Liver (tissue), 9 donors: ENCODE measurements around the gene PCTP. TPM values are rescaled to one million over a fixed set of nuclear protein-coding genes. Genes with fewer than 3 reads are reported as not detected.
A peak's percentile ranks its signal among the peaks of the same experiment; 100 is the strongest.

Experiments used
- DNase-seq: peaks from one replicate; pipeline ENCODE4 v3.0.0-alpha.2; 2017; ENCODE audit warnings: low spot score
- H3K27ac ChIP-seq, 2 donors: one replicate each; pipeline ENCODE4 v1.7.0; 2013; ENCODE audit warnings: inconsistent platforms in 2 of 2, low read length in 2 of 2, control low read depth in 1 of 2, low read depth in 1 of 2, mild to moderate bottlenecking in 1 of 2
- H3K27me3 ChIP-seq, 4 donors: one replicate each; pipeline versions ENCODE4 v1.6.1 to v1.7.0; 2013; ENCODE audit warnings: low read length in 3 of 4, inconsistent platforms in 1 of 4, mild to moderate bottlenecking in 1 of 4, moderate library complexity in 1 of 4; ENCODE audit not compliant: control insufficient read depth in 4 of 4, insufficient read depth in 4 of 4
- H3K36me3 ChIP-seq, 4 donors: one replicate each; pipeline versions ENCODE4 v1.6.1 to v1.7.0; 2013; ENCODE audit warnings: low read length in 3 of 4, mild to moderate bottlenecking in 3 of 4, low read depth in 1 of 4, moderate library complexity in 1 of 4; ENCODE audit not compliant: control insufficient read depth in 4 of 4, insufficient read depth in 3 of 4
- H3K4me1 ChIP-seq, 4 donors: one replicate each; pipeline versions ENCODE4 v1.6.1 to v1.7.0; 2013; ENCODE audit warnings: low read length in 3 of 4, mild to moderate bottlenecking in 3 of 4, moderate library complexity in 1 of 4; ENCODE audit not compliant: control insufficient read depth in 4 of 4, insufficient read depth in 4 of 4
- H3K4me3 ChIP-seq, 3 donors: one replicate each; pipeline versions ENCODE4 v1.6.1 to v1.7.0; 2013; ENCODE audit warnings: low read length in 3 of 3, control low read depth in 1 of 3, low read depth in 1 of 3, mild to moderate bottlenecking in 1 of 3
- H3K9ac ChIP-seq, 2 donors: one replicate each; pipeline ENCODE4 v1.7.0; 2013; ENCODE audit warnings: low read length in 2 of 2, mild to moderate bottlenecking in 2 of 2, moderate library complexity in 2 of 2, control low read depth in 1 of 2, low read depth in 1 of 2
- H3K9me3 ChIP-seq, 4 donors: one replicate each; pipeline versions ENCODE4 v1.6.1 to v1.7.0; 2013; ENCODE audit warnings: low read length in 3 of 4; ENCODE audit not compliant: control insufficient read depth in 4 of 4
- CTCF ChIP-seq: fragments of 150-350 bp; IDR thresholded peaks from 2 replicates; pipeline ENCODE4 v1.5.1; 2017; ENCODE audit warnings: improper control_type of control experiment, low read depth, low read length; ENCODE audit not compliant: missing input control
- EGR1 ChIP-seq, 2 donors: IDR thresholded peaks; 2 replicates each; pipeline ENCODE4 v1.6.1; 2016 to 2018; ENCODE audit warnings: antibody characterized with exemption in 2 of 2, low read depth in 2 of 2
- FOXA1 ChIP-seq: IDR thresholded peaks from 2 replicates; pipeline ENCODE4 v1.6.1; 2016; ENCODE audit warnings: antibody characterized with exemption
- FOXA2 ChIP-seq: IDR thresholded peaks from 2 replicates; pipeline ENCODE4 v1.6.1; 2016; ENCODE audit warnings: antibody characterized with exemption
- GABPA ChIP-seq, 2 donors: IDR thresholded peaks in 1 of 2; conservative IDR thresholded peaks in 1 of 2; 2 replicates each; pipeline ENCODE4 v1.6.1; 2016; ENCODE audit warnings: antibody characterized with exemption in 2 of 2, mild to moderate bottlenecking in 1 of 2, moderate library complexity in 1 of 2
- HNF4A ChIP-seq, 2 donors: conservative IDR thresholded peaks; 2 replicates each; pipeline ENCODE4 v1.6.1; 2016; ENCODE audit warnings: antibody characterized with exemption in 2 of 2, mild to moderate bottlenecking in 2 of 2
- HNF4G ChIP-seq: IDR thresholded peaks from 2 replicates; pipeline ENCODE4 v1.6.1; 2016; ENCODE audit warnings: antibody characterized with exemption
- JUND ChIP-seq, 2 donors: IDR thresholded peaks; 2 replicates each; pipeline ENCODE4 v1.6.1; 2016; ENCODE audit warnings: antibody characterized with exemption in 2 of 2
- MAX ChIP-seq: IDR thresholded peaks from 2 replicates; pipeline ENCODE4 v1.6.1; 2016; ENCODE audit warnings: antibody characterized with exemption
- NR2F2 ChIP-seq: IDR thresholded peaks from 2 replicates; pipeline ENCODE4 v1.6.1; 2016; ENCODE audit warnings: antibody characterized with exemption
- RAD21 ChIP-seq, 2 donors: IDR thresholded peaks; 2 replicates each; pipeline ENCODE4 v1.6.1; 2016; ENCODE audit warnings: antibody characterized with exemption in 2 of 2, mild to moderate bottlenecking in 2 of 2
- RXRA ChIP-seq, 2 donors: IDR thresholded peaks; 2 replicates each; pipeline ENCODE4 v1.6.1; 2017 to 2018; ENCODE audit warnings: antibody characterized with exemption in 2 of 2, mild to moderate bottlenecking in 1 of 2
- SP1 ChIP-seq: IDR thresholded peaks from 2 replicates; pipeline ENCODE4 v1.6.1; 2018; ENCODE audit warnings: antibody characterized with exemption, mild to moderate bottlenecking
- TAF1 ChIP-seq: conservative IDR thresholded peaks from 2 replicates; pipeline ENCODE4 v1.6.1; 2016; ENCODE audit warnings: antibody characterized with exemption, mild to moderate bottlenecking
- YY1 ChIP-seq: IDR thresholded peaks from 2 replicates; pipeline ENCODE4 v1.6.1; 2016; ENCODE audit warnings: antibody characterized with exemption, mild to moderate bottlenecking
- ZBTB33 ChIP-seq: IDR thresholded peaks from 2 replicates; pipeline ENCODE4 v1.6.1; 2016; ENCODE audit warnings: antibody characterized with exemption
- WGBS: extraction: QIAGEN DNeasy Blood & Tissue Kit; methylation state at CpG from one replicate; pipeline ENCODE4 v1.1.7; 2013; 5-methylcytosine and 5-hydroxymethylcytosine counted together
- polyA plus RNA-seq, 2 donors: library from polyadenylated mRNA; stranded (reverse) in 1 of 2; unstranded in 1 of 2; fragments of 200-250 nt in 1 of 2; fragments of >200 nt in 1 of 2; fragmentation: Nextera tagmentation in 1 of 2; extraction: Ambion mirVana in 1 of 2; gene quantifications; one replicate each; pipeline versions ENCODE4 v1.2.1 to v1.2.3, GENCODE V29; 2013 to 2015
- total RNA-seq, 2 donors: library from RNA; depleted of rRNA; stranded (reverse); fragments of >200 nt; gene quantifications; one replicate each; pipeline ENCODE4 v1.2.3, GENCODE V29; 2014
- TF ChIP-seq, protein P1 (sequence below): IDR thresholded peaks from 2 replicates; pipeline ENCODE4 v1.6.1; 2016; ENCODE audit warnings: antibody characterized with exemption, mild to moderate bottlenecking
- TF ChIP-seq, protein P2 (sequence below): IDR thresholded peaks from 2 replicates; pipeline ENCODE4 v1.6.1; 2016; ENCODE audit warnings: antibody characterized with exemption
- donor health status: healthy.
- donor health status: healthy.
- donor health status: healthy.
- donor health status: healthy.
- donor health status: healthy.

PCTP gene
- total and polyA plus RNA-seq, 4 donors = 25.0 to 79.0 (median 55.8) TPM

DNA sequence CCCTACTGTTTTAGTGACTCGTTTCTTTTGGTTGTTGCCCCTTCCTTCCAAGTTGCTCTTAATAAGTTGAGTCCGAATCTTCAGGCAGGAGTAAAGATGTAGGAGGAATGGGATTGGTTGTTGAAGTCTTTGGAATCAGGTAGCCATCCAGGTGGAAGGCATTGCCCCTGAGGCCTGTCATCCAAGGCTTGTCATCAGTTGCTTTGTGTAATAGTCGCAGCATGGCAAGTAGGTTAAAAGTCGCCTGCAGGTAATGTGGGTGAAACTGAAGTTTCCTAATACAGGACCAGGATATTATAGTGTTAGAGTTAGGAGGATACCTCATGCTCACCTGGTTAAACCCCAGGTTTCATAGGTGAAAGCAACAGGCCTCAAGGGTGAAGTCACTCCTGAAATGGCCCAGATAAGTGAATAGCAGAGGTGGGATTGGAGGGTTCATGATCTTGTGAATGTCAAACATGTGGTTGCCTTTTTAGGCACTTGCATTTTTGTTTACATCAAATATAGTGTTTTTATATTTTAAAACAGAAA, 934 bp downstream of the PCTP start:
- TF ChIP-seq HNF4G = no peak
- TF ChIP-seq RXRA (IDR thresholded peaks at IDR 0.05) = peak in 1 of 2 donors; percentile 38

GRCh38 chr17:55756689-55757088, 5.8 kb downstream of the PCTP start:
- DNase-seq = no peak
- Histone ChIP-seq H3K27ac (no peak overlapping the region), H3K36me3 (peaks cover 0 to 12% (median 5%) of the 10 kb centered on the region in 4 donors), H3K9me3 (no peaks in the 10 kb centered on the region), H3K27me3 (no peaks in the 10 kb centered on the region), H3K4me3 (no peak overlapping the region), H3K4me1 (peaks cover 10 to 46% (median 23%) of the 10 kb centered on the region in 4 donors), H3K9ac (no peak overlapping the region)
- peak in 1 of 2 donors; percentile 21 for TF ChIP-seq RXRA (IDR thresholded peaks at IDR 0.05)
- peak in 1 of 2 donors; percentile 11 for TF ChIP-seq RAD21 (IDR thresholded peaks at IDR 0.05)
- no peak for TF ChIP-seq NR2F2
- 68% methylated on average over 2 of the region's 2 CpGs for WGBS

More for the DNA sequence above, 934 bp downstream of the PCTP start:
- peak overlapping the region; percentile 67 to 75 for H3K9ac ChIP-seq
- no peaks in the 10 kb centered on the region for H3K27me3 ChIP-seq
- peaks cover 12 to 28% (median 22%) of the 10 kb centered on the region in 4 donors for H3K4me1 ChIP-seq
- no peaks in the 10 kb centered on the region for H3K9me3 ChIP-seq
- peaks cover 0 to 12% (median 5%) of the 10 kb centered on the region in 4 donors for H3K36me3 ChIP-seq
- DNase-seq = no peak
- peak overlapping the region; percentile 79 to 84 for H3K27ac ChIP-seq
- peak overlapping the region; percentile 75 to 94 (median 88) for H3K4me3 ChIP-seq
- 36% methylated on average over 4 of the region's 4 CpGs for WGBS

DNA sequence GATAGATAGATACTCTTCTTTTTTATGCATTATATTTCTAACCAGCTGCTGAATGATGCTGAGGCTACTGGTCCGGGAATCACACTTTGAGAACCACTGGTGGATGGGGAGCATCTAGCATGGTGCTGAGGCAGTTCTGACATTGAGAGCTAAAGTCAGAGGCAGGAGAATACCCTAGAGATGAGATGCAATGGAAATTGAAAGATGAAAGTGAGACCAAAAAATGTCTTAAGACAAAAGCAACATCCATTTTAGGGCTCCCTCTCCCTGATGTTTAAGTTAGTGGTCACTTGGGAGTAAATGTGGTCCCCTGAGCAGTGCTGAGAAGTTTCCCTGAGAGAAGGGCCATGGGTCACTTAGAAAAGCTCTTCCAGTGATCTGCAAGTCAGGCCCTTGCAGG, 6.8 kb downstream of the PCTP start:
- 97% methylated on average over 1 of the region's 1 CpG for WGBS
- H3K4me1 ChIP-seq = peaks cover 10 to 47% (median 22%) of the 10 kb centered on the region in 4 donors
- H3K27me3 ChIP-seq = no peaks in the 10 kb centered on the region
- H3K9ac ChIP-seq = no peak overlapping the region
- peaks cover 0 to 12% (median 5%) of the 10 kb centered on the region in 4 donors for H3K36me3 ChIP-seq
- H3K9me3 ChIP-seq = no peaks in the 10 kb centered on the region
- TF ChIP-seq, protein P1, sequence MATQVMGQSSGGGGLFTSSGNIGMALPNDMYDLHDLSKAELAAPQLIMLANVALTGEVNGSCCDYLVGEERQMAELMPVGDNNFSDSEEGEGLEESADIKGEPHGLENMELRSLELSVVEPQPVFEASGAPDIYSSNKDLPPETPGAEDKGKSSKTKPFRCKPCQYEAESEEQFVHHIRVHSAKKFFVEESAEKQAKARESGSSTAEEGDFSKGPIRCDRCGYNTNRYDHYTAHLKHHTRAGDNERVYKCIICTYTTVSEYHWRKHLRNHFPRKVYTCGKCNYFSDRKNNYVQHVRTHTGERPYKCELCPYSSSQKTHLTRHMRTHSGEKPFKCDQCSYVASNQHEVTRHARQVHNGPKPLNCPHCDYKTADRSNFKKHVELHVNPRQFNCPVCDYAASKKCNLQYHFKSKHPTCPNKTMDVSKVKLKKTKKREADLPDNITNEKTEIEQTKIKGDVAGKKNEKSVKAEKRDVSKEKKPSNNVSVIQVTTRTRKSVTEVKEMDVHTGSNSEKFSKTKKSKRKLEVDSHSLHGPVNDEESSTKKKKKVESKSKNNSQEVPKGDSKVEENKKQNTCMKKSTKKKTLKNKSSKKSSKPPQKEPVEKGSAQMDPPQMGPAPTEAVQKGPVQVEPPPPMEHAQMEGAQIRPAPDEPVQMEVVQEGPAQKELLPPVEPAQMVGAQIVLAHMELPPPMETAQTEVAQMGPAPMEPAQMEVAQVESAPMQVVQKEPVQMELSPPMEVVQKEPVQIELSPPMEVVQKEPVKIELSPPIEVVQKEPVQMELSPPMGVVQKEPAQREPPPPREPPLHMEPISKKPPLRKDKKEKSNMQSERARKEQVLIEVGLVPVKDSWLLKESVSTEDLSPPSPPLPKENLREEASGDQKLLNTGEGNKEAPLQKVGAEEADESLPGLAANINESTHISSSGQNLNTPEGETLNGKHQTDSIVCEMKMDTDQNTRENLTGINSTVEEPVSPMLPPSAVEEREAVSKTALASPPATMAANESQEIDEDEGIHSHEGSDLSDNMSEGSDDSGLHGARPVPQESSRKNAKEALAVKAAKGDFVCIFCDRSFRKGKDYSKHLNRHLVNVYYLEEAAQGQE = no peak
- TF ChIP-seq HNF4G (no peak), HNF4A (conservative IDR thresholded peaks at IDR 0.05) (no peak), YY1 (no peak), NR2F2 (no peak), TAF1 (no peak), JUND (IDR thresholded peaks at IDR 0.05) (no peak), RXRA (IDR thresholded peaks at IDR 0.05) (no peak), FOXA2 (no peak), GABPA (IDR thresholded peaks at IDR 0.05 in 1 of 2, conservative IDR thresholded peaks at IDR 0.05 in 1 of 2) (no peak), FOXA1 (no peak), ZBTB33 (no peak), RAD21 (IDR thresholded peaks at IDR 0.05) (no peak), SP1 (no peak), EGR1 (IDR thresholded peaks at IDR 0.05; ENCODE audit: low read depth in 2 of 2) (no peak), CTCF (no peak), MAX (no peak)
- TF ChIP-seq, protein P2, sequence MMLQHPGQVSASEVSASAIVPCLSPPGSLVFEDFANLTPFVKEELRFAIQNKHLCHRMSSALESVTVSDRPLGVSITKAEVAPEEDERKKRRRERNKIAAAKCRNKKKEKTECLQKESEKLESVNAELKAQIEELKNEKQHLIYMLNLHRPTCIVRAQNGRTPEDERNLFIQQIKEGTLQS = no peak
- H3K4me3 ChIP-seq = no peak overlapping the region
- H3K27ac ChIP-seq = no peak overlapping the region
- DNase-seq = no peak
